ENCODE measurements around the gene SIK1.
"Not testable (repeated sequence)": the region's sequence is repeated elsewhere in the genome, so short reads cannot be mapped to it uniquely, and the experiment has no call there.

DNA sequence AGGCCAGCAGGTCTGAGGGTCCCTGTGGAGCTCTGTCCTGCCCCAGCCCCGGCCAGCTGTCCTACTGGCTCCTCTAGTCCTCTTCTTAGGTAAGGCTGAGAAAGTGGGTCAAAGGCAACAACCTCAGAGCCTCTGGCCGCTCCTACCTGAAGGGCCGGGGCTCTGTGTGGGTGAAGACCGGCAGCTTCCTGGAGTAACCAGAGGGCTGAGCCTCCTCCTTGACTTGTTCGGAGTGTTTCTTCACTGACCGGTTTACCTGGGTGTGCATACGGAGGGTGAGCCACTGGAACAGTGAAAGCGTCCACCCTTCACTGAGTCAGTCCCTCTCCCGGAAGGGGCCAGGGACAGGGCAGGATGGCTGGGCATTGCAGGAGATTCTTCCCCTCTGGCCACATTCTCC, 9.3 kb upstream of the SIK1 start:
- TF ChIP-seq, protein P1, sequence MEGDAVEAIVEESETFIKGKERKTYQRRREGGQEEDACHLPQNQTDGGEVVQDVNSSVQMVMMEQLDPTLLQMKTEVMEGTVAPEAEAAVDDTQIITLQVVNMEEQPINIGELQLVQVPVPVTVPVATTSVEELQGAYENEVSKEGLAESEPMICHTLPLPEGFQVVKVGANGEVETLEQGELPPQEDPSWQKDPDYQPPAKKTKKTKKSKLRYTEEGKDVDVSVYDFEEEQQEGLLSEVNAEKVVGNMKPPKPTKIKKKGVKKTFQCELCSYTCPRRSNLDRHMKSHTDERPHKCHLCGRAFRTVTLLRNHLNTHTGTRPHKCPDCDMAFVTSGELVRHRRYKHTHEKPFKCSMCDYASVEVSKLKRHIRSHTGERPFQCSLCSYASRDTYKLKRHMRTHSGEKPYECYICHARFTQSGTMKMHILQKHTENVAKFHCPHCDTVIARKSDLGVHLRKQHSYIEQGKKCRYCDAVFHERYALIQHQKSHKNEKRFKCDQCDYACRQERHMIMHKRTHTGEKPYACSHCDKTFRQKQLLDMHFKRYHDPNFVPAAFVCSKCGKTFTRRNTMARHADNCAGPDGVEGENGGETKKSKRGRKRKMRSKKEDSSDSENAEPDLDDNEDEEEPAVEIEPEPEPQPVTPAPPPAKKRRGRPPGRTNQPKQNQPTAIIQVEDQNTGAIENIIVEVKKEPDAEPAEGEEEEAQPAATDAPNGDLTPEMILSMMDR (IDR thresholded peaks at IDR 0.05), result not testable (repeated sequence)
- TF ChIP-seq ZFX (IDR thresholded peaks at IDR 0.05; ENCODE audit: borderline replicate concordance), result not testable (repeated sequence)

All from 22Rv1 (cell line).